ENCODE results near the gene KIF5C.
A peak's percentile ranks its signal among the peaks of the same experiment; 100 is the strongest.

KIF5C gene

DNA sequence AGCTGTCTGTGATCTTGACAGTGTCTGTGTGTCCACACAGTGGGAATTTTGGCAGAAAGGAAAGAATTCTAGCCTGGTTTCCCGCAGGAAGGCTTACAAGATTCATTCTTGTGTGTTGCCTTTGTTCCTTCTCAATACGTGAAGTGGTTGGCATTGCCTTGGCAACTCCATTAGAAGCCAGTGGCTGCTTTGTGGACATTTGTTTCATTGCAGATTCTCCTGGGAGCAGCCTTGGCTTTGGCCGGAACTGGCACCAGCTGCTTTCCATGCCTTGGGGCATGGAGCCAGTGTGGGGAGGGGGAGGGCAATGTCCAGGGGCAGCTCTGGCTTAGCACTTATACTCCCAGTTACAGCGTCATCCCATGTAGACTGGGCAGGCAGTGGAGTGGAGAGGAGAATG, 39.4 kb downstream of the KIF5C start:
- Histone ChIP-seq H3K36me3 (ENCODE audit: control insufficient read depth, insufficient read depth, low read length) (no peaks in the 10 kb centered on the region), H3K4me3 (ENCODE audit: low read length) (no peak overlapping the region), H3K9ac (ENCODE audit: low read length) (no peak overlapping the region), H3K27me3 (ENCODE audit: control insufficient read depth, insufficient read depth, low read length) (no peaks in the 10 kb centered on the region), H3K4me1 (ENCODE audit: control insufficient read depth, insufficient read depth, low read length) (no peaks in the 10 kb centered on the region), H3K27ac (ENCODE audit: low read depth, low read length) (no peak overlapping the region)

- Histone ChIP-seq H3K36me3 (ENCODE audit: control insufficient read depth, insufficient read depth, low read length) (no peaks in the 10 kb centered on the region), H3K4me3 (ENCODE audit: low read length) (no peak overlapping the region), H3K27ac (ENCODE audit: low read depth, low read length) (no peak overlapping the region), H3K9ac (ENCODE audit: low read length) (no peak overlapping the region), H3K4me1 (ENCODE audit: control insufficient read depth, insufficient read depth, low read length) (no peaks in the 10 kb centered on the region), H3K27me3 (ENCODE audit: control insufficient read depth, insufficient read depth, low read length) (no peaks in the 10 kb centered on the region)
Measured at GRCh38 chr2:148917431-148917830, 42.4 kb downstream of the KIF5C start.

- no peak overlapping the region for H3K9ac ChIP-seq (ENCODE audit: low read length)
Measured at GRCh38 chr2:148918554-148918953, 43.5 kb downstream of the KIF5C start.

DNA sequence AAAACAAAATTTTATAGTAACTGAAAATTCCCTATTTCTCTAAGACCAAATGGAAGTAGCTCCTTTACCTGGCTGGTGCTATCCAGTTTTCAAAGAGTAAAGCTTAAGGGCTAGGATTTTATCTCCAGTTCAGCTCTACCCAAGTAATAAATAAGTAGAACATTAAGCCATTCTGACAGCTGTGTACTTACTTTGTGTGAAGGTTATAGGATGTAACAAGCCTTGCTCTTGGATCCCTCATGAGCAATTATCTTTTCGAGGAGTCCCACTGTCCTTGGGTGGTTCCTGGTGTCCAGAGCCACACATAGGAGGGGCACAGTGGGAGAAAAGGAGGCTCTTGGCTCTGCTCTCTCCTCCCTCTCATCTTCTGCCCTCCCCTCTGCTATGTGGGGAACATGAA, 45.5 kb downstream of the KIF5C start:
- no peak overlapping the region for H3K4me3 ChIP-seq (ENCODE audit: low read length)
- H3K36me3 ChIP-seq (ENCODE audit: control insufficient read depth, insufficient read depth, low read length), result no peaks in the 10 kb centered on the region
- H3K27me3 ChIP-seq (ENCODE audit: control insufficient read depth, insufficient read depth, low read length), result no peaks in the 10 kb centered on the region
- no peaks in the 10 kb centered on the region for H3K4me1 ChIP-seq (ENCODE audit: control insufficient read depth, insufficient read depth, low read length)
- no peak overlapping the region for H3K27ac ChIP-seq (ENCODE audit: low read depth, low read length)
- H3K9ac ChIP-seq (ENCODE audit: low read length), result no peak overlapping the region

More at GRCh38 chr2:148918554-148918953, 43.5 kb downstream of the KIF5C start:
- Histone ChIP-seq H3K27ac (ENCODE audit: low read depth, low read length) (no peak overlapping the region), H3K4me3 (ENCODE audit: low read length) (no peak overlapping the region), H3K27me3 (ENCODE audit: control insufficient read depth, insufficient read depth, low read length) (no peaks in the 10 kb centered on the region), H3K36me3 (ENCODE audit: control insufficient read depth, insufficient read depth, low read length) (no peaks in the 10 kb centered on the region), H3K4me1 (ENCODE audit: control insufficient read depth, insufficient read depth, low read length) (no peaks in the 10 kb centered on the region)

DNA sequence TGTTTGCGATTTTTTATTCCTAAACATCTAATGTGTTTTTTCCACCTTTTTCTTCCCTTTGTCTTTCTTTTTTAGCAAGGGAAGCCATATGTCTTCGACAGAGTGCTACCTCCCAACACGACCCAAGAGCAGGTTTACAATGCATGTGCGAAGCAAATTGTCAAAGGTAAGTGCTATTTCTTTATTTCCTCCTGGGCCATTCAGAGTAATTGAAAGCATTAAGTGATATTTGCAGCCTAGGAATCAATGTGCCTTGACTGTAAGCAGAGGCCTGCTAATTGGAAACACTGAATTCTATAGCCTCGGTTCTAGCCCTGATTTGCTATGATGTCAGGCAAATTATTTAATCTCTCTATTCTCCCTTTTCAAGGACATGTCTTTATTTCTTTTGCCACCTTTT, 47.0 kb downstream of the KIF5C start:
- no peaks in the 10 kb centered on the region for H3K36me3 ChIP-seq (ENCODE audit: control insufficient read depth, insufficient read depth, low read length)
- H3K27me3 ChIP-seq (ENCODE audit: control insufficient read depth, insufficient read depth, low read length), result no peaks in the 10 kb centered on the region
- no peaks in the 10 kb centered on the region for H3K4me1 ChIP-seq (ENCODE audit: control insufficient read depth, insufficient read depth, low read length)
- no peak overlapping the region for H3K9ac ChIP-seq (ENCODE audit: low read length)
- no peak overlapping the region for H3K27ac ChIP-seq (ENCODE audit: low read depth, low read length)
- no peak overlapping the region for H3K4me3 ChIP-seq (ENCODE audit: low read length)

DNA sequence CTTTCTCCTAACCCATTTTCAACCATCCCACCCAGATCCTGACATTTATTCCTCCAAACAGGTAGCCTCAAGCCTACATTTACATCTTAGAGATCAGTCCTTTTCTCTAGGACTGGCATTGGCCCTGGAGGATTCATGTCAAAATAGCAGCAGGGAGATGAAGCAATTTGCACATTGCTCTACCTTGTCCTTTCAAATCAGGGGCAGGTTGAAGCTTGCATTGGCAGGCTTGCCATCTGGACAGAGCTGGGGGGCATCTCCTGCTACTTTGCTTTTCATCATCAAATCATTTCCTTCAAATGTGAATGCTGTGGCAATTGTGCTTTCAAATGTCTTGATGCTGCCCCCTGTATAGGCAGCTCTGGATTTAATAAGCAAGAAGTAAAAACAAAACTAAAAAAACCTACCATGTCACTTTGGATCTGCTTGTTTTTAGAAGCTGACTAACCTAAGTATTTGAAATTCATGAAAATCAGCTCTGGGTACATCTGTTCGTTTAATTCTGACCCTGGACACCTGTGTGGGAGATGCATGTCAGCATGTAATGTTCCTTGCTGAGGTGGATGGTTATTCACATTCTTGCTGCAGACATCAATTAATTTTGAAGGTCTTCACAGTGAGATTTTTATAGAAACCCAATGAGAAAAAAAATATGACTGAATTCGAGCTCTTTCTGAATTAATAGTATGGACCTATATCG, 47.9 kb downstream of the KIF5C start:
- H3K36me3 ChIP-seq (ENCODE audit: control insufficient read depth, insufficient read depth, low read length), result no peaks in the 10 kb centered on the region
- H3K4me1 ChIP-seq (ENCODE audit: control insufficient read depth, insufficient read depth, low read length), result no peaks in the 10 kb centered on the region
- no peak overlapping the region for H3K9ac ChIP-seq (ENCODE audit: low read length)
- no peak overlapping the region for H3K27ac ChIP-seq (ENCODE audit: low read depth, low read length)
- no peaks in the 10 kb centered on the region for H3K27me3 ChIP-seq (ENCODE audit: control insufficient read depth, insufficient read depth, low read length)
- H3K4me3 ChIP-seq (ENCODE audit: low read length), result no peak overlapping the region

DNA sequence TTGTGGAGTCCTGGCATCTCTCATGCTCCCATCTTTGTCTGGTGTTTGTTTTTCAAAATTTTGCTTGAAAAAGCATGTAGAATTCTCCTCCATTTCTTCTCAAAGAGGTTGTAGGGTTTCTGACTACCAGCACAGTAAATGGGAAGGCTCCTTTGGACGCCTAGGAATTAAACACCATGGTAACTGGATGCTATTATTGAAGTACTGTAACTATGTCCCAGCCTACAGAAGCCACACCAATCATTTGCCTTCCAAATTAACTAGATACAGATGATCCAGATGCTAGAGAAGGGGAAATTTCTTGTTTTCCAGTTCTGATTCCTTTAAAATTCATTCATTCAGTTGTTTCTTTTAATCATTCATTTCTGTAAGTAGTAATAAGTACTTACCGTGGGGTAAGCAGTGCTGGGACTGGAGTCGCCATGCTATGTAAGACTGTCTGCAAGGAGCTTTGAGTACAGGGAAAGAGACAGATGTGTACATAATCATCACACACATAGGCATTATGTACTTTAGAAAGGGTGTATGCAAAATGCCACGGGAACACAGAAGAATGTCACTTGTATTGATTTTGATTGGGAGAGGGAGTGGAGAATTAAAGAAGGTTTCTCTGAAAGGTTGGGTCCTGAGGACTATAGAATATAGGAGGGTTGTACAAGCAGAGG, 49.6 kb downstream of the KIF5C start:
- no peaks in the 10 kb centered on the region for H3K27me3 ChIP-seq (ENCODE audit: control insufficient read depth, insufficient read depth, low read length)
- no peak overlapping the region for H3K9ac ChIP-seq (ENCODE audit: low read length)
- H3K36me3 ChIP-seq (ENCODE audit: control insufficient read depth, insufficient read depth, low read length), result no peaks in the 10 kb centered on the region
- no peak overlapping the region for H3K27ac ChIP-seq (ENCODE audit: low read depth, low read length)
- H3K4me3 ChIP-seq (ENCODE audit: low read length), result no peak overlapping the region
- H3K4me1 ChIP-seq (ENCODE audit: control insufficient read depth, insufficient read depth, low read length), result no peaks in the 10 kb centered on the region

DNA sequence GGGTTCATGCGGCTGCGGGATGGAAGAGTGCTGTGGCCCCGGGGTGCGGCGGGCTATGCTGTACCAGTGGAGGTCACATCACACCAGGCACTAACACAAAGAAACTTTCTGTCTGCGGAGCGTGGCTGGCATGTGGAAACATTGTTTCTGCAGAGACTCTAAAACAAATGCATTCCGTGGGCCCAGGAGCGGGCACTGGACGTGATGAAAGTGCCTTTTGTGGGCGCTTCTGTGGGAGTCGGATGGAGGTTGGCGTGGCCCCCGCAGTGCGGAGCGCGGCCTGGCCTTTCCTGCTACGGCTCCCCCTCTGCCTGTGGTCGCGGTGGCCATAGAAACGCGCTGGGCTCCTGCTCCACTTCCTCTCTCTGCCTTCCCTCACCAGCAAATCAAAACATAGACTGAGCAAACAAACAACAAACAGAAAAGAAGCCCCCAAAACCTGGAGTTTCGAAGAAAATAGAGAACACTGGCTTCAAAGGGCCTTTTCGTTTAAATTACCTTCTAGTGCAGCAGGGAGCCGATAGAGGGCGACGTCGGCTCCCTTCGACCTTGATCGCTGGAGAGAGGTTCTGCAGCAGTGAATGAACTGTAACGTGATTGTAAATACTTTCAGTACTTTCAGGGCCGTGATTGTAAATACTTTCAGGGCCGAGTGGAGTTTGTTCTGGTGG, 51.4 kb downstream of the KIF5C start:
- H3K4me3 ChIP-seq (ENCODE audit: low read length), result peak overlapping the region; percentile 25

DNA sequence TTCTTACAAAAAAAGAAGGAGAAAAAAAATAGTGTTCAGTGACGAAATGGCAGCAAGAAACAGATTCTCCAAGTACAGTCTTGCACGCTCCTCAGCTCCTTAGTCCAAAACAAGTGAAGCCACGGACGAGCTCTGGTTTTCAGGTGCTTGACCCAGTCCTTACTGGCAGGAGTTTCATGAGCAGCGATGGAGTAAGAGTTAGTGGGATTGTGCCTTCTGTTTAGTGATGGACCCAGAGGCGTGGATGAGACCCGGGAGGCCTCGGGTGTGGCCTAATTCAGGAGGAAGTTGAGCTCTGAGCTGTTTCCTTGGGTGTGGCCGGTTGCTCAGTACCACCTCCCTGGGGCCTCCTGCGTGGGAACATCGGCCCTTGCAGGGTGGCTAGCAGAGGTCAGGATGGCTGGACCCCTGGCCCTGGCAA, 52.0 kb downstream of the KIF5C start:
- H3K9ac ChIP-seq (ENCODE audit: low read length), result no peak overlapping the region

More for the DNA sequence above, 51.4 kb downstream of the KIF5C start:
- no peaks in the 10 kb centered on the region for H3K4me1 ChIP-seq (ENCODE audit: control insufficient read depth, insufficient read depth, low read length)
- no peaks in the 10 kb centered on the region for H3K36me3 ChIP-seq (ENCODE audit: control insufficient read depth, insufficient read depth, low read length)
- no peak overlapping the region for H3K9ac ChIP-seq (ENCODE audit: low read length)
- H3K27ac ChIP-seq (ENCODE audit: low read depth, low read length), result no peak overlapping the region
- no peaks in the 10 kb centered on the region for H3K27me3 ChIP-seq (ENCODE audit: control insufficient read depth, insufficient read depth, low read length)

DNA sequence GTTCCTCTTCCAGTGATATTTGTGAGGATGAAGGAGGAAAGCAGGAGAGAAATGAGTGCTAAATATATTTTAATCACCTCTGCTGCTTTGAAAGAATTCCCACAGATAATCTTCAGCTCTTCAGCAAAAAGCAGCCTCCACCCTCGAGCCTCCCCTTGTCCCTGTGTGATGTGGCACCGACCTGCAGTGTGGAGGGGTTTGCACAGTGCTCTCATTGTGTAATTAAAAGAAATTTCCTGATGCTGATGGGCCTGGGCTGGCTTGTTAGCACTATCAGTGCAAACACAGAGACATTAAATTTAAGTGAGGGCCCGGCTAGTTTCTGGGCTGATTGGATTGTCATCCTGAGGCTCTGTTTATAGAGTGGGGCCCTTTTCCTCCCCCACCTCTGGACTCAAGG, 53.4 kb downstream of the KIF5C start:
- Histone ChIP-seq H3K27me3 (ENCODE audit: control insufficient read depth, insufficient read depth, low read length) (no peaks in the 10 kb centered on the region), H3K36me3 (ENCODE audit: control insufficient read depth, insufficient read depth, low read length) (no peaks in the 10 kb centered on the region), H3K9ac (ENCODE audit: low read length) (no peak overlapping the region), H3K4me3 (ENCODE audit: low read length) (no peak overlapping the region), H3K27ac (ENCODE audit: low read depth, low read length) (no peak overlapping the region), H3K4me1 (ENCODE audit: control insufficient read depth, insufficient read depth, low read length) (no peaks in the 10 kb centered on the region)

More for the DNA sequence above, 52.0 kb downstream of the KIF5C start:
- Histone ChIP-seq H3K4me1 (ENCODE audit: control insufficient read depth, insufficient read depth, low read length) (no peaks in the 10 kb centered on the region), H3K27me3 (ENCODE audit: control insufficient read depth, insufficient read depth, low read length) (no peaks in the 10 kb centered on the region), H3K4me3 (ENCODE audit: low read length) (peak overlapping the region; percentile 25), H3K27ac (ENCODE audit: low read depth, low read length) (no peak overlapping the region), H3K36me3 (ENCODE audit: control insufficient read depth, insufficient read depth, low read length) (no peaks in the 10 kb centered on the region)

DNA sequence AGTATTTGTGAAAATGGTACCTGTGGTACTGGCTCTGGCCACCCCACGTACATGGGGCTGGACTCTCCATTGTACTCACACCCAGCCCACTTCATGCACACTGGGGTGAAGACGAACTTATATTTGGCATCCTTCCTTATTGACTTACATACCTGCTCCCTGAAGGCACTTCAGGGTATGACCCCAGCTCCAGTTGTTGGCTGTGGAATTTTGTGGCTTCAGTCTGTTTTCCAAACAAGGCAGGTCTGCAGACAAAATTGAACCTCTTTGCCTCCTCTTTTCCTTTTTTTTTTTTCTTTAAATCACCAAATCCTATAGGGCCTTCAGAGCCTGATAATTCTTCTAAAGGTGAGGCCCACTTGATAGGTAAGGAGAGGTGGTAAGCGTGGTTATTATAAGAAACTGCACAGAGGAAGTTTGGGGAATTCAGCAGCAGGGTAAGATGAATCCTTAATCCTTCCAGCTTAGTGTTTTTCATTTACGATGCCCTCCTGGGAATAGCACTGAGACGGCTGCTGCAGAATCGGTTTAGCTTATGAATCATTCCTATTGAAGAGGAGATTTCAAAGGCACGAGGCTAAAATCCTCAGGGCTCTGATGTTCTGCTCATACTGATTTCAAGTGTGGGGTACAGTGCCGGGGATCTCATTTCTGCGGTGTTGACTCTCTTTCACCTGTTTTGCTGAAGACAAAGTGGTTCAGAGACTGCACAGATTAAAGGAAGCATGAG, 55.2 kb downstream of the KIF5C start:
- Histone ChIP-seq H3K9ac (ENCODE audit: low read length) (no peak overlapping the region), H3K27me3 (ENCODE audit: control insufficient read depth, insufficient read depth, low read length) (no peaks in the 10 kb centered on the region), H3K4me3 (ENCODE audit: low read length) (no peak overlapping the region), H3K27ac (ENCODE audit: low read depth, low read length) (no peak overlapping the region), H3K4me1 (ENCODE audit: control insufficient read depth, insufficient read depth, low read length) (no peaks in the 10 kb centered on the region), H3K36me3 (ENCODE audit: control insufficient read depth, insufficient read depth, low read length) (no peaks in the 10 kb centered on the region)

DNA sequence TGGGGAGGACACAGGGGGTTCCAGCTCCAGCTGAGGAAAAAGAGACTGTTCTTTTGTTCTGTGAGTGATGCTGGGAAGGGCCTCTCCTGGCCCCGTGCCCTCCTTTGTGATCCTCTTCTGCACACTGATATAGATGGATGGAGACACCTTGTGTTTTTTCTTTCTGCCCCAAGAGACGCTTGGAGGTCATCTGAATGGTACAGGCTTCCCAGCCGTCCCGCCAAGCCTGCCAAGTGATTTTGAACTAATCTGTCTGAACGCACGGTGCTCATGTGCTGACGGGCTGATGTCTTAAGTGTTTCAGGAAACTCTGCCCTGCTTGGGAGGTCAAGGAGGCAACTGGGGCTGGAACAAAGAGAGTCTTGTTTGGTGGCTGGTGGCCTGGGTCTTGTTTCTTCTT, 57.5 kb downstream of the KIF5C start:
- Histone ChIP-seq H3K27ac (ENCODE audit: low read depth, low read length) (no peak overlapping the region), H3K4me1 (ENCODE audit: control insufficient read depth, insufficient read depth, low read length) (no peaks in the 10 kb centered on the region), H3K27me3 (ENCODE audit: control insufficient read depth, insufficient read depth, low read length) (no peaks in the 10 kb centered on the region), H3K36me3 (ENCODE audit: control insufficient read depth, insufficient read depth, low read length) (no peaks in the 10 kb centered on the region), H3K4me3 (ENCODE audit: low read length) (no peak overlapping the region), H3K9ac (ENCODE audit: low read length) (no peak overlapping the region)
